Esophagus muscularis mucosa (tissue), 3 donors: Measurements from ENCODE around the gene GDF7.

Experiments
- EP300 ChIP-seq: sonication (generic); formaldehyde crosslinking; IDR thresholded peaks from one replicate; pipeline ENCODE4 v1.6.1; 2017; ENCODE audit warnings: antibody characterized with exemption
- POLR2AphosphoS5 ChIP-seq, 2 donors: sonication (generic); formaldehyde crosslinking; IDR thresholded peaks; one replicate each; pipeline ENCODE4 v1.6.1; 2017; ENCODE audit warnings: antibody characterized with exemption in 2 of 2

DNA sequence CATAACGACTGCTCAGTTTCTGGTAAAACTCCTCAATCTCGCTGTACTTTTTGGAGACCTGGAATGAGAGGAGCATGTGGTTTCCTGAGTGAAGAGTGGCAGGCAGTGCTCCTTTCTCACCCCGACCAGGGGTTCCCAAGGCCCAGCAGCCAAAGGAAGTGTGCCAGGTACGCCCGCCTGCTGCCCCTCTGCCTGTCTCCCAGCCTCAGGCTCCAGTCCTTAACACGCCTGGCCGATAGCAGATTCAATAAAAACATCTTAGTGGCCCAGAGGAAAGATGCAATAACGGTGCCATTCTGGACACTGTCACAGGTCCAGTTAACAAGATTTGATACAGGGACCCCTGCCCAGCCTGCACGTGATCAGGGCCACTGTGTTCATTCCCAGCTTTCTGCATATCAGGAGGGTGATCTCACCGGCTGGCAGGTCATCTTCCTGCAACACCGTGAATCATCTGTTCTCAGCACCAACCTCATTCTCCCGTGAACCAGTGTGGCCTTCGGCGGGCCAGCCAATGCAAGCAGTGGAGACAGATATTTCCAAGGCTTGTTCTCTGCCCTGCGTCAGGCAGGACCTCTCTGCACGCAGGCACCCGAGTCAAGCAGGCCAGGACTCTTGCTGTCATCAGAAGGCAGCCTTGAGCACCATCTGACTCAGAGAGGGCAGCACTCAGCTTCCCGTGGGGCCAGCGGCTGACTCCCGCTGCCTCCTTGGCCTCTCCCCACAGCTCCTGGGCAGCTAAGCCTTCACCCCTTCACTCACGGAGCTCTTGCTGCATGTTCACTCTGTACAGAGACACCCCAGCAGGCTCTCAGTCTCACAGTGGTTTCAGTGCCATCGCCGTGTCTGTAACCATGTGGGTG lies 25.6 kb upstream of the GDF7 start:
- peak; percentile 89 for TF ChIP-seq EP300
- peak; percentile 89 to 92 for TF ChIP-seq POLR2AphosphoS5 (IDR thresholded peaks at IDR 0.05)
